Endothelial cell of umbilical vein (primary cell): ENCODE measurements around the gene GBX2.
A peak's percentile ranks its signal among the peaks of the same experiment; 100 is the strongest.

Source experiments
- CTCF ChIP-seq, 2 donors: IDR thresholded peaks; 1 replicate in 1 of 2; 2 replicates in 1 of 2; pipeline ENCODE4 v1.5.1; 2011; ENCODE audit warnings: low read length in 2 of 2, mild to moderate bottlenecking in 2 of 2, moderate library complexity in 2 of 2, control low read depth in 1 of 2, inconsistent platforms in 1 of 2, low read depth in 1 of 2; ENCODE audit not compliant: insufficient read depth in 1 of 2; ENCODE audit errors: extremely low read depth in 1 of 2
- EZH2 ChIP-seq: IDR thresholded peaks from 2 replicates; pipeline ENCODE4 v1.6.1; 2012; ENCODE audit warnings: borderline replicate concordance, low read depth, mild to moderate bottlenecking, moderate library complexity, low read length, inconsistent platforms; ENCODE audit not compliant: severe bottlenecking
- JUN ChIP-seq: IDR thresholded peaks from 2 replicates; pipeline ENCODE4 v1.6.1; 2011; ENCODE audit warnings: borderline replicate concordance, low read depth; ENCODE audit not compliant: insufficient read length, insufficient read depth
- MAX ChIP-seq: IDR thresholded peaks from 2 replicates; pipeline ENCODE4 v1.6.1; 2011; ENCODE audit not compliant: insufficient read depth, insufficient read length
- POLR2A ChIP-seq: IDR thresholded peaks from 2 replicates; pipeline ENCODE4 v1.6.1; 2012; ENCODE audit warnings: low read depth, mild to moderate bottlenecking, control low read depth, low read length
- POLR2AphosphoS5 ChIP-seq: IDR thresholded peaks from 2 replicates; pipeline ENCODE4 v1.6.1; 2012; ENCODE audit warnings: low read depth, mild to moderate bottlenecking, control low read depth, low read length, moderate library complexity; ENCODE audit not compliant: insufficient read depth

GRCh38 chr2:236180076-236180816 is 12.1 kb upstream of the GBX2 start:
- TF ChIP-seq CTCF (IDR thresholded peaks at IDR 0.05; ENCODE audit: extremely low read depth in 1 of 2, insufficient read depth in 1 of 2, low read depth in 1 of 2, low read length in 2 of 2) (no peak), EZH2 (no peak), MAX (no peak), POLR2A (peak; percentile 76), POLR2AphosphoS5 (peak; percentile 56), JUN (peak; percentile 93)
